DMS153 (cell line): ENCODE data around the gene AK5.

Source experiments
- DNase-seq: peaks from one replicate; lab custom pipeline; 2025; lab: John Stamatoyannopoulos, UW

The AK5 gene

GRCh38 chr1:77281491-77282186, at the start of gene AK5:
Gene AK5 (plus strand): TSS chr1:77282019. CDS start chr1:77282314, 295 bp downstream.
- no peak for DNase-seq

- no peak for DNase-seq
Measured at GRCh38 chr1:77232829-77233228, 49.0 kb upstream of the AK5 start.

- DNase-seq, result no peak
Measured at GRCh38 chr1:77234096-77234495, 47.7 kb upstream of the AK5 start.

- DNase-seq, result no peak
Measured at GRCh38 chr1:77234943-77235342, 46.9 kb upstream of the AK5 start.

GRCh38 chr1:77238462-77238861, 43.4 kb upstream of the AK5 start:
- no peak for DNase-seq

GRCh38 chr1:77239311-77239710, 42.5 kb upstream of the AK5 start:
- DNase-seq, result no peak

- no peak for DNase-seq
Measured at GRCh38 chr1:77245830-77246229, 36.0 kb upstream of the AK5 start.

DNA sequence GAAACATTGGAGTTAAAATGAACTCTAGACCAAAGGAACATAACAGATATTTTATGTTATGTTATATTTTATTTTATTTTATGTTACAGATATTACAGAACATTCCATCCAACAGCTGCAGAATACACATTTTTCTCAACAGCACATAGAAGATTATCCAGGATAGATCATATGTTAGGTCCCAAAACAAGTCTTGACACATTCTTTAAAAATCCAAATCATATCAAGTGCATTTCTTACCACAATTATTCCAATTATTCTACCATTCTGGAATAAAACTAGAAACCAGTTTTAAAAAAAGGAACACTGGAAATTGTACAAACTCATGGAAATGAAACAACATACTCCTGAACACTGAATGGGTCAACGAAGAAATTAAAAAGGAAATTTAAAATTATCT, 31.7 kb upstream of the AK5 start:
- no peak for DNase-seq

DNA sequence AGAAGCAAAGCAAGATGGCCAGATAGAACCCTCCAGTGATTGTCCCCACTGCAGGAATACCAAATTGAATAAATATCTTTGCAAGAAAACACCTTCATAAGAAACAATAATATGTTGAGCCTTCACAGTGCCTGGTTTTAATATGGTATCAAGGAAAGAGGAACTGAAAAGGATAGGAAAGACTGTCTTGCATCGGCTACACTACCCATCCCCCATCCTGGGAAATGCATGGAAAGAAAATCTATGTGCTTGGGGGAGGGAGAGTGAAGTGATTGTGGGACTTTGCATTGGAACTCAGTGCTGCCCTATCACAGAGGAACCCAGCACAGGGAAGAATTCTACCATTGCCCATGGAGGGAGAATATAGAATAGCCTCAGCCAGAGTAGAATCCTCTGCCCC, 28.6 kb upstream of the AK5 start:
- no peak for DNase-seq

GRCh38 chr1:77263708-77264107, 18.1 kb upstream of the AK5 start:
- DNase-seq, result no peak

DNA sequence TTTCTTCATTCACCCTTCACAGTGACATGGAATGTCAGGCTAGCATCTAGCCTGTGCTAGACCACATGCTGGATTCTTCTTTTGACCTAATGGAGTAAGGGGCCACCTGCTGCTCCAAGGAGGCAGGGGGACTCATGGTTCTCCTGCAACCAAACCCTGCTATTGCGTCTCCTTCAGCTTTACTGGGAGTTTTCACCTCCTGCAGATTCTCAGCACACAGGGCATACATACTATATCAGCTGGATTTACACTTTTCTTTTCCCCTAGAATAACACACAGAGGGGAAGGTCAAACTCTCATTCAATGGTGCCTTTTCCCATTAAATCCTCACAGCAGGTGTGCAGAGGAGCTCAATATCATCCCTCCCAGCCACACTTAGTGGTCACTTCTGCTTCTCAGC, 16.6 kb upstream of the AK5 start:
- DNase-seq, result no peak

GRCh38 chr1:77267035-77267434, 14.8 kb upstream of the AK5 start:
- no peak for DNase-seq

DNA sequence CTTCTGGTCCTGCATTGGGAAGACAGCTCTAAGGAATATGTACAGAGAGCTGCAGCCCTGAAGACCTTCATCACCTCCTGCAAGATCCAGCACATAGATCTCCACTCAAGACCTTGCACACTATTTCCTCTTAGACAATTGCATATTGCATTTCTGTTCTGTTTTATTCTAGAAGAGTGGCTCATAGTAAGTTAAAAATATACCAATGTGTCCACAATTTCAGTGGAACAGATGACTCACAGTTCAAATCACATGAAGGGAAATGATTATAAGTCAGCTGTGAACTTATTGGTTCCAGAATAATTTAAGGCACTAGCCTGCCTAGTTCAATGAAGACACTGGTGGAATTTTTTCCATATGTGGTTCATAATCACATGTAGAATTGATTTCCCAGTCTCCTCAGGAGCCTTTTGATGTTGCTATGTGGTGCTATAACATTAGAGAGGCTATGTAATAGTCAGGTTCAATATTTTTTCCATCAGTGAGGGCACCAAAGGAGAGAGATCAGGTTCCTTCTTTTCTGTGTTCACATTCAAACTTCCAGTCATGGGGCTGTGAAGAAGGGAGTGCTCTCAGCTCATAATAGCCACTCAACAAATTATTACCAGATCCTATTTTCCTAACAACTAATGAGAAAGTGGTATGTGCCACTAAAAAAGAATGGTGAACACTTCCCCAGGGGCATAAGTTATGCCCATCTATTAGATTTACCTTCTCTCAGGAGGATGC, 9.8 kb upstream of the AK5 start:
- no peak for DNase-seq

- no peak for DNase-seq
Measured at GRCh38 chr1:77273891-77274290, 7.9 kb upstream of the AK5 start.

GRCh38 chr1:77275194-77275593, 6.6 kb upstream of the AK5 start:
- no peak for DNase-seq

- no peak for DNase-seq
Measured at GRCh38 chr1:77276941-77277340, 4.9 kb upstream of the AK5 start.

DNA sequence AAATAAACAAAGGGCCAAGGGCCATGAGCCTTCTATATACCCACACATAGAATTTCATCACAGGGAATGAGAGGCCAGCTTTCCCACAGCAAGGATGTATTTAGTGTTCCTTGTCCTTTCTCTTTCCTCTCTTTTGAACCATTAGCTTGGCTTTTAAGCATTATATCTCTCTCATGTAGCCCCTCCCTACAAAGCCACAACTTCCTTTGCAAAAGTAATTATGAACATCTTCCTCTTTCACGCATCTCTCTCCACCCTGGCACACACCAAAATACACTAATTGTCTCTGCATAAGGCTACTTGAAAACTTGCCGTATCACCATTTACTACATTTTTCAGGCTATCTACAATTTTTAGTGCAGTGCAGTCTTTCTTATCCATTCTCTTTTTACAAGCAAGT, 1.9 kb upstream of the AK5 start:
- DNase-seq, result no peak

DNA sequence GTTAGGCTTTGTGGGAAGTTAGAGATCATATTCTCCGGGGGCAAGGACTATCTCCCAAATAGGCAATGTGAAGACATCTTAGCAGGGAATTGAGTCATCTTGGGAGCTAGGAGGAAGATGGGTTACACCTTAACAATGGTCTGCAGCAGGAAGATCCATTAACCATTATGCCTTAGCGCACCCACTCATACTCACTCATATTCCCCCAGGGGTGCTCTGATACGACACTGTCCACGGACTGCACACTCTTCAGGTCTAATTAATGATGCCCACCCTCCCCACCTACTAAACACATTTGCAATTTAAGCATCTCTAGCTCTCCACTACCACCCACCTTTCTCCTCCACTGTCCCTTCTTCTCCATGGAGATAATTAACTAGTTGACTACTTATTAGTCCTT, 857 bp upstream of the AK5 start:
- no peak for DNase-seq

DNA sequence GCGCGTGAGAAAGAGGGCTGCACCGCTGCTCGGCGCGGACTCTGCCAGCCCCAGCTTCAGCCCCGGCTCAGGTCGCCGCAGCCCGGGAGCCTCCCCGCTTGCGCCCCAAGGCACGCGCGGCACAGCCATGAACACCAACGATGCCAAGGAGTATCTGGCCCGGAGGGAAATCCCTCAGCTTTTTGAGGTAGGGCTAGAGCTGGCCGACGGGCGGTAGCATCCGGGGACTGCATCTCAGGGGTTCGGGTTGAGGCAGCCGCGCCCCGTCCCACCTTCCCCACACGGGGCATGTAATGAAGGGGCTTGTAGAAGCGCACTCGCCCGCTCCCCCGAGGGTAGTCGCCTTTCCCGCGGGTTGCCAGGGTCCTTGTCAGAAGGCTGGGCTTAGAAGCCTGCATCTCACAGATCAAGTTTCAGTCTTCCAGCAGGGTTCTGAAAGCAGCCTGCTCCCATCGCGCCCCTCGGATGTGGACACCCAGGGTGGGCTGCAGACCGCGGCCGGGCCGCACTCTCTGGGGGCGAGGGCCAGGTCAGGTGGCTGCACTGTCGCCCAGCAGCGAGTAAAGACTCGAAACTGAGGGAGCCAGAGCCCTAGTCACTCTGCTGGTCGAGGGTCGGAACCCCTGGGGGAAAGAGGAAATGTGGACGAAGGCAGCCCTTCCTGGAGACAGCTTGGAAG, 507 bp downstream of the AK5 start:
- DNase-seq, result no peak

- DNase-seq, result no peak
Measured at GRCh38 chr1:77282866-77283539, 1.2 kb downstream of the AK5 start.

- no peak for DNase-seq
Measured at GRCh38 chr1:77283701-77284425, 2.0 kb downstream of the AK5 start.

DNA sequence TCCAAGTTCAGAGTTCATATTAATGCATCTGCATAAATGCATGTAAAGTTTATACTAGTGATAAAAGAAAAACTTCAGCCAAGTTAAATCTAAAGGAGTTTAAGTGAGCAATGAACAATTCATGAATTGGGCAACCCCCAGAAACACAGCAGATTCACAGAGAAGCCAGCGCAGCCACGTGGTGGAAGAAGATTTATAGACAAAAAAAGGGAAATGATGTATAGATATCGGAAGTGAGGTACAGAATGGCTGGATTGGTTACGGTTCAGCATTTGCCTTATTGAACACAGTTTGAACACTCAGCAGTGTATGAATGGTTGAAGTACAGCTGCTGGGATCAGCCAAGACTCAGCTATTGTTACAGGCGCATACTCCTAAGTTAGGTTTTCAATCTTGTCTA, 5.7 kb downstream of the AK5 start:
- no peak for DNase-seq
